ENCODE data around the gene ADGRB3.
"Not testable (repeated sequence)": the region's sequence is repeated elsewhere in the genome, so short reads cannot be mapped to it uniquely, and the experiment has no call there.

Gene ADGRB3

GRCh38 chr6:68650142-68650541, 15.1 kb downstream of the ADGRB3 start:
- DNase-seq = no peak

- no peak for DNase-seq
Measured at GRCh38 chr6:68651011-68651985, 16.2 kb downstream of the ADGRB3 start.

GRCh38 chr6:68652117-68652536, 17.0 kb downstream of the ADGRB3 start:
- DNase-seq = no peak

GRCh38 chr6:68653074-68653705, 18.1 kb downstream of the ADGRB3 start:
- no peak for DNase-seq

- no peak for DNase-seq
Measured at GRCh38 chr6:68653706-68654089, 18.6 kb downstream of the ADGRB3 start.

- DNase-seq = no peak
Measured at GRCh38 chr6:68654134-68654533, 19.1 kb downstream of the ADGRB3 start.

- no peak for DNase-seq
Measured at GRCh38 chr6:68655028-68655427, 19.9 kb downstream of the ADGRB3 start.

- DNase-seq = no peak
Measured at GRCh38 chr6:68657374-68658139, 22.5 kb downstream of the ADGRB3 start.

- DNase-seq = no peak
Measured at GRCh38 chr6:68658338-68658737, 23.3 kb downstream of the ADGRB3 start.

GRCh38 chr6:68673255-68673654, 38.2 kb downstream of the ADGRB3 start:
- no peak for DNase-seq

GRCh38 chr6:68675548-68675947, 40.5 kb downstream of the ADGRB3 start:
- DNase-seq = no peak

GRCh38 chr6:68676094-68676493, 41.0 kb downstream of the ADGRB3 start:
- DNase-seq = not testable (repeated sequence)

GRCh38 chr6:68677058-68677457, 42.0 kb downstream of the ADGRB3 start:
- DNase-seq = no peak

GRCh38 chr6:68679399-68679798, 44.3 kb downstream of the ADGRB3 start:
- no peak for DNase-seq

GRCh38 chr6:68680264-68680663, 45.2 kb downstream of the ADGRB3 start:
- DNase-seq = no peak

- no peak for DNase-seq
Measured at GRCh38 chr6:68689910-68690309, 54.8 kb downstream of the ADGRB3 start.

- no peak for DNase-seq
Measured at GRCh38 chr6:68691120-68691519, 56.0 kb downstream of the ADGRB3 start.

GRCh38 chr6:68693271-68693670, 58.2 kb downstream of the ADGRB3 start:
- no peak for DNase-seq

GRCh38 chr6:68695403-68695802, 60.3 kb downstream of the ADGRB3 start:
- DNase-seq = no peak

GRCh38 chr6:68695838-68696237, 60.8 kb downstream of the ADGRB3 start:
- DNase-seq = no peak

GRCh38 chr6:68697394-68697793, 62.3 kb downstream of the ADGRB3 start:
- no peak for DNase-seq

GRCh38 chr6:68701159-68701558, 66.1 kb downstream of the ADGRB3 start:
- no peak for DNase-seq

GRCh38 chr6:68704485-68704884, 69.4 kb downstream of the ADGRB3 start:
- DNase-seq = no peak

Measured in CD4-positive, alpha-beta T cell treated with Interferon alpha-2 for 1 hour (primary cell).